ENCODE results near the gene ARHGDIB. TPM values are rescaled to one million over a fixed set of nuclear protein-coding genes. Genes with fewer than 3 reads are reported as not detected.

ARHGDIB gene
- total RNA-seq, 1 experiment from 2014 or later = 2.1 TPM

- no peak for DNase-seq
- no peaks in the 10 kb centered on the region for H3K27me3 ChIP-seq (ENCODE audit: control insufficient read depth, insufficient read depth, low read length)
- no peak overlapping the region for H3K4me3 ChIP-seq (ENCODE audit: insufficient read depth, low read depth, low read length)
- H3K36me3 ChIP-seq (replicated peaks; ENCODE audit: control insufficient read depth, insufficient read depth, low read length) = no peaks in the 10 kb centered on the region
These were observed 9.1 kb upstream of the ARHGDIB start for GRCh38 chr12:14970473-14970872.

- Histone ChIP-seq H3K4me3 (ENCODE audit: insufficient read depth, low read depth, low read length) (no peak overlapping the region), H3K27me3 (ENCODE audit: control insufficient read depth, insufficient read depth, low read length) (no peaks in the 10 kb centered on the region), H3K36me3 (replicated peaks; ENCODE audit: control insufficient read depth, insufficient read depth, low read length) (no peaks in the 10 kb centered on the region)
- DNase-seq = no peak
These were observed 7.1 kb upstream of the ARHGDIB start for GRCh38 chr12:14968478-14968877.

- H3K27me3 ChIP-seq (ENCODE audit: control insufficient read depth, insufficient read depth, low read length) = no peaks in the 10 kb centered on the region
- no peak overlapping the region for H3K4me3 ChIP-seq (ENCODE audit: insufficient read depth, low read depth, low read length)
- no peak for DNase-seq
- no peaks in the 10 kb centered on the region for H3K36me3 ChIP-seq (replicated peaks; ENCODE audit: control insufficient read depth, insufficient read depth, low read length)
These were observed 3.8 kb upstream of the ARHGDIB start for GRCh38 chr12:14965221-14965620.

- no peaks in the 10 kb centered on the region for H3K27me3 ChIP-seq (ENCODE audit: control insufficient read depth, insufficient read depth, low read length)
- no peaks in the 10 kb centered on the region for H3K36me3 ChIP-seq (replicated peaks; ENCODE audit: control insufficient read depth, insufficient read depth, low read length)
- DNase-seq = no peak
- H3K4me3 ChIP-seq (ENCODE audit: insufficient read depth, low read depth, low read length) = no peak overlapping the region
These were observed 3.0 kb upstream of the ARHGDIB start for GRCh38 chr12:14964406-14964805.

GRCh38 chr12:14963520-14963919 lies 2.1 kb upstream of the ARHGDIB start:
- Histone ChIP-seq H3K36me3 (replicated peaks; ENCODE audit: control insufficient read depth, insufficient read depth, low read length) (no peaks in the 10 kb centered on the region), H3K27me3 (ENCODE audit: control insufficient read depth, insufficient read depth, low read length) (no peaks in the 10 kb centered on the region), H3K4me3 (ENCODE audit: insufficient read depth, low read depth, low read length) (no peak overlapping the region)
- no peak for DNase-seq

GRCh38 chr12:14962797-14963196 lies 1.4 kb upstream of the ARHGDIB start:
- H3K27me3 ChIP-seq (ENCODE audit: control insufficient read depth, insufficient read depth, low read length) = no peaks in the 10 kb centered on the region
- H3K4me3 ChIP-seq (ENCODE audit: insufficient read depth, low read depth, low read length) = no peak overlapping the region
- DNase-seq = no peak
- no peaks in the 10 kb centered on the region for H3K36me3 ChIP-seq (replicated peaks; ENCODE audit: control insufficient read depth, insufficient read depth, low read length)

GRCh38 chr12:14962153-14962539 lies 745 bp upstream of the ARHGDIB start:
- Histone ChIP-seq H3K36me3 (replicated peaks; ENCODE audit: control insufficient read depth, insufficient read depth, low read length) (no peaks in the 10 kb centered on the region), H3K27me3 (ENCODE audit: control insufficient read depth, insufficient read depth, low read length) (no peaks in the 10 kb centered on the region), H3K4me3 (ENCODE audit: insufficient read depth, low read depth, low read length) (no peak overlapping the region)
- DNase-seq = no peak

GRCh38 chr12:14960548-14961465 lies 594 bp downstream of the ARHGDIB start:
- DNase-seq = no peak
- H3K27me3 ChIP-seq (ENCODE audit: control insufficient read depth, insufficient read depth, low read length) = no peaks in the 10 kb centered on the region
- no peaks in the 10 kb centered on the region for H3K36me3 ChIP-seq (replicated peaks; ENCODE audit: control insufficient read depth, insufficient read depth, low read length)
- H3K4me3 ChIP-seq (ENCODE audit: insufficient read depth, low read depth, low read length) = no peak overlapping the region

GRCh38 chr12:14959916-14960496 lies 1.4 kb downstream of the ARHGDIB start:
- Histone ChIP-seq H3K27me3 (ENCODE audit: control insufficient read depth, insufficient read depth, low read length) (no peaks in the 10 kb centered on the region), H3K36me3 (replicated peaks; ENCODE audit: control insufficient read depth, insufficient read depth, low read length) (no peaks in the 10 kb centered on the region), H3K4me3 (ENCODE audit: insufficient read depth, low read depth, low read length) (no peak overlapping the region)
- DNase-seq = no peak

- Histone ChIP-seq H3K4me3 (ENCODE audit: insufficient read depth, low read depth, low read length) (no peak overlapping the region), H3K36me3 (replicated peaks; ENCODE audit: control insufficient read depth, insufficient read depth, low read length) (no peaks in the 10 kb centered on the region), H3K27me3 (ENCODE audit: control insufficient read depth, insufficient read depth, low read length) (no peaks in the 10 kb centered on the region)
- no peak for DNase-seq
These were observed 1.9 kb downstream of the ARHGDIB start for GRCh38 chr12:14959463-14959862.

- DNase-seq = no peak
- no peaks in the 10 kb centered on the region for H3K36me3 ChIP-seq (replicated peaks; ENCODE audit: control insufficient read depth, insufficient read depth, low read length)
- H3K27me3 ChIP-seq (ENCODE audit: control insufficient read depth, insufficient read depth, low read length) = no peaks in the 10 kb centered on the region
- H3K4me3 ChIP-seq (ENCODE audit: insufficient read depth, low read depth, low read length) = no peak overlapping the region
These were observed 2.3 kb downstream of the ARHGDIB start for GRCh38 chr12:14959126-14959440.

- Histone ChIP-seq H3K36me3 (replicated peaks; ENCODE audit: control insufficient read depth, insufficient read depth, low read length) (no peaks in the 10 kb centered on the region), H3K27me3 (ENCODE audit: control insufficient read depth, insufficient read depth, low read length) (no peaks in the 10 kb centered on the region), H3K4me3 (ENCODE audit: insufficient read depth, low read depth, low read length) (no peak overlapping the region)
- no peak for DNase-seq
These were observed 2.9 kb downstream of the ARHGDIB start for GRCh38 chr12:14958361-14959125.

- Histone ChIP-seq H3K36me3 (replicated peaks; ENCODE audit: control insufficient read depth, insufficient read depth, low read length) (no peaks in the 10 kb centered on the region), H3K4me3 (ENCODE audit: insufficient read depth, low read depth, low read length) (no peak overlapping the region)
- DNase-seq = no peak
These were observed 3.7 kb downstream of the ARHGDIB start for GRCh38 chr12:14957551-14958168.

GRCh38 chr12:14956905-14957304 lies 4.5 kb downstream of the ARHGDIB start:
- Histone ChIP-seq H3K4me3 (ENCODE audit: insufficient read depth, low read depth, low read length) (no peak overlapping the region), H3K27me3 (ENCODE audit: control insufficient read depth, insufficient read depth, low read length) (no peaks in the 10 kb centered on the region), H3K36me3 (replicated peaks; ENCODE audit: control insufficient read depth, insufficient read depth, low read length) (no peaks in the 10 kb centered on the region)
- DNase-seq = no peak

More at GRCh38 chr12:14957551-14958168, 3.7 kb downstream of the ARHGDIB start:
- H3K27me3 ChIP-seq (ENCODE audit: control insufficient read depth, insufficient read depth, low read length) = no peaks in the 10 kb centered on the region
